Dedifferentiated amniotic fluid mesenchymal stem cell (primary cell): ENCODE measurements around the gene STRIP2.
"Not testable (repeated sequence)": the region's sequence is repeated elsewhere in the genome, so short reads cannot be mapped to it uniquely, and the experiment has no call there.

Experiments
- DNase-seq: peaks from one replicate; pipeline ENCODE4 v3.0.0-alpha.2; 2016; ENCODE audit errors: extremely low spot score

STRIP2 gene

GRCh38 chr7:129530795-129531391, 96.7 kb downstream of the STRIP2 start:
- DNase-seq, result no peak

GRCh38 chr7:129531721-129532120, 97.5 kb downstream of the STRIP2 start:
- DNase-seq, result no peak

DNA sequence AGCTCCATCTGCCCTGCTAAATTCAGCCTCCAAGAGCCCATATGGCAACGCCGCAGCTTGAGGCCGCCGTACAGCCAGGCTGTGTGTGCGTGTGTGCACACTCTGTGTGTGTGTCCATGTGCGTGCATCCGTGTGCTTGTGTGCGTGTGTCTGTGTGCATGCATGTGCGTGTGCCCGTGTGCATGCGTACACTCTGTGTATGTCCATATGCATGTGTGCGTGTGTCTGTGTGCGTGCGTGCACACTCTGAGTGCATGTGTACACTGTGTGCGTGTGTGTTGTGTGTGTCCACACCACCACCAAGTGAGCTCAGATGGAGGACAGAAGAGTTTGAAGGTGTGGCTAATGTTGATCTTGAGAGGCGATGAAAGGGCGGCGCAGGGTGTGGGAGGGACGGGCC, 98.1 kb downstream of the STRIP2 start:
- no peak for DNase-seq

GRCh38 chr7:129534558-129535274, 100.5 kb downstream of the STRIP2 start:
- not testable (repeated sequence) for DNase-seq

- DNase-seq, result no peak
Observed at GRCh38 chr7:129535896-129536295, 101.7 kb downstream of the STRIP2 start.

- DNase-seq, result no peak
Observed at GRCh38 chr7:129536323-129536722, 102.1 kb downstream of the STRIP2 start.
